ENCODE data around the gene THRAP3.
A peak's percentile ranks its signal among the peaks of the same experiment; 100 is the strongest.

The THRAP3 gene

GRCh38 chr1:36301220-36301619 is 77.0 kb downstream of the THRAP3 start:
- DNase-seq (ENCODE audit: low spot score), result no peak

- DNase-seq (ENCODE audit: low spot score), result no peak
Measured at GRCh38 chr1:36303244-36303643, 79.0 kb downstream of the THRAP3 start.

GRCh38 chr1:36303650-36304360 is 79.6 kb downstream of the THRAP3 start:
- no peak for DNase-seq (ENCODE audit: low spot score)

GRCh38 chr1:36304521-36304920 is 80.3 kb downstream of the THRAP3 start:
- DNase-seq (ENCODE audit: low spot score), result no peak

GRCh38 chr1:36304970-36305914 is 81.0 kb downstream of the THRAP3 start:
- no peak for DNase-seq (ENCODE audit: low spot score)

- no peak for DNase-seq (ENCODE audit: low spot score)
Measured at GRCh38 chr1:36305915-36306209, 81.6 kb downstream of the THRAP3 start.

DNA sequence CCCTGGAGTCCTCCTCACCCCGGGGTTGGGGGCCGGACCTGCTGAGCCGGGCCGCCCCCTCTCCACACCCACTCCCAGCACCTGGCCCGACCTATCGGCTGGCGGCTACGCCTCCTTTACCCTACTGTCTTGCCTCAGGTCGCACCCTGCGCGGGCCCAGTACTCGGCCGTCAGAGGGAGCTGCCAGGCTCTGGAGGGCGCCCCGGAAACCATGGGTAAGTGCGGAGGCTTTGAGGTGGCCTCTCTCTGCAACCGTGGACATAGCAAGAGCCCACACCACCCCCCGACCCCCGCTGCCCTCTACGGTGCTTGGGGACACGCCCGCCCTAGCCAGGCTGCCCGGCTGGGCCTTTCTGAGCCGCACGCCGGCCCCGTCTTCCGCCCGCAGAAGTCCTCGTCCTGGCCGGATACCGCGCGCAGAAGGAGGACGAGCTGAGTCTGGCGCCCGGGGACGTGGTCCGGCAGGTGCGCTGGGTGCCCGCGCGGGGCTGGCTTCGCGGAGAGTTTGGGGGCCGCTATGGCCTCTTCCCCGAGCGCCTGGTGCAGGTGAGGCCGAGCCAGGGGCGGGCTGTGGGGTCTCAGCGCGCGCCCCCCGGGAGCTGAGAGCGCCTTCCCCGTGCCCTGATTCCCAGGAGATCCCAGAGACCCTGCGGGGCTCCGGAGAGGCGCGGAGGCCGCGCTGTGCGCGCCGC is 82.1 kb downstream of the THRAP3 start, which contains the start of gene SH3D21:
TSS of gene SH3D21 (plus strand) at position 159 of the 692 bp plus-strand sequence. CDS start at position 212, 53 bp downstream.
- peak; percentile 36 for DNase-seq (ENCODE audit: low spot score)

DNA sequence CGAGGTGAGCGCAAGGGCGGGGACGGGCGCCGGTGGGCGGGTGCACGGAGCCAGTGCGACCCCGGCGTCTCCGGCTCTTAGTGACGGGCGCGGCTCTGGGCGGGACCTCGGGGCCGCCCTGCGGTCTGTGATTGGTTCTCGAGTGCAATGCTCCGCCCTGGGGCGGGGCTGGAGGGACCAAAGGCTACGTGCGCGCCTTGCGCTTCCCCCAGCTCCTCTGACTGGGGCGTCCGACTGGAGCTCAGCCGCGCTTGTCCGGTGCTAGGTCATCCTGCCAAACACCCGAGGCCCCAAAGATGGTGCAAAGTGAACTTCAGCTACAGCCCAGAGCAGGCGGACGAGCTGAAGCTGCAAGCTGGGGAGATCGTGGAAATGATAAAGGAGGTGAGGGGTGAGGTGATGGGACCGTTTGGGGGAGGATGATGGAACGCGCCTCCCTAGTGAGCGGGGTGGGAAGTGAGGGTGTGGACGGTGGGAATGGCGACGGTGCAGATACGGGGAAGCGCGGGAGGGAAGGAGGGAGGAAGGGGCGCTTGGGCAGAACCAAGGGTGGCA is 82.7 kb downstream of the THRAP3 start:
- DNase-seq (ENCODE audit: low spot score), result peak; percentile 87

DNA sequence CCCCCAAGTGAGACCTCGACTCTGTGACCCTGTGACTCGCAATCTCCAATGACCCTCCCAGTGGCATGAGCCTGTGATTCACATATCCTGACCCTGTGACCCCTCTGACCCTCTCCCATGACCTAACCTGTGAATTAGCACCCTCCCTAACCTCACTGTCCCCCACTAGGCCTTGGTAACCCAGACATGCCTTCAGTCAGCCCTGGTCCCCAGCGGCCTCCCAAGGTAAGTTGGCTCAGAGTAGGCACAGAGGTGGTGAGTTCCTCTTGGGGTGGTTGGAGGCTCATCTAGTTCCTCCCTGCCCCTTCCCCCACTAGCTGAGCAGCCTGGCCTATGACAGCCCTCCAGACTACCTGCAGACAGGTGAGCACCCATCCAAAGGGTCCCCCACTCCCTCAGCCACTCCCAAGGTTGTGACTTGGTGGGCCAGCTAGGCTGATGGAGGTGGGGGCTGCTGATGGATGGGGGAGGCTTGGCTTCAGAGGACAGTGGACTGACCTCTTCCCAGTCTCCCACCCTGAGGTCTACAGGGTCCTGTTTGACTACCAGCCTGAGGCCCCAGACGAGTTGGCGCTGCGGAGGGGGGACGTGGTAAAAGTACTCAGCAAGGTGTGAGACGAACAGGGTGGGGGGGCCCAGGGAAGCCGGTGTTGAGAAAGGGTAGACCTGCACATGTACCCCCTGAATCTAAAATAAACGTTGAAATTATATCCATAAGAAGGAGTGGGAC is 83.5 kb downstream of the THRAP3 start:
- no peak for DNase-seq (ENCODE audit: low spot score)

- DNase-seq (ENCODE audit: low spot score), result no peak
Measured at GRCh38 chr1:36309397-36309796, 85.2 kb downstream of the THRAP3 start.

- no peak for DNase-seq (ENCODE audit: low spot score)
Measured at GRCh38 chr1:36320291-36320761, 96.1 kb downstream of the THRAP3 start.

GRCh38 chr1:36320767-36321118 is 96.5 kb downstream of the THRAP3 start:
- DNase-seq (ENCODE audit: low spot score), result no peak

- peak; percentile 42 for DNase-seq (ENCODE audit: low spot score)
Measured at GRCh38 chr1:36321119-36321951, 97.1 kb downstream of the THRAP3 start.

DNA sequence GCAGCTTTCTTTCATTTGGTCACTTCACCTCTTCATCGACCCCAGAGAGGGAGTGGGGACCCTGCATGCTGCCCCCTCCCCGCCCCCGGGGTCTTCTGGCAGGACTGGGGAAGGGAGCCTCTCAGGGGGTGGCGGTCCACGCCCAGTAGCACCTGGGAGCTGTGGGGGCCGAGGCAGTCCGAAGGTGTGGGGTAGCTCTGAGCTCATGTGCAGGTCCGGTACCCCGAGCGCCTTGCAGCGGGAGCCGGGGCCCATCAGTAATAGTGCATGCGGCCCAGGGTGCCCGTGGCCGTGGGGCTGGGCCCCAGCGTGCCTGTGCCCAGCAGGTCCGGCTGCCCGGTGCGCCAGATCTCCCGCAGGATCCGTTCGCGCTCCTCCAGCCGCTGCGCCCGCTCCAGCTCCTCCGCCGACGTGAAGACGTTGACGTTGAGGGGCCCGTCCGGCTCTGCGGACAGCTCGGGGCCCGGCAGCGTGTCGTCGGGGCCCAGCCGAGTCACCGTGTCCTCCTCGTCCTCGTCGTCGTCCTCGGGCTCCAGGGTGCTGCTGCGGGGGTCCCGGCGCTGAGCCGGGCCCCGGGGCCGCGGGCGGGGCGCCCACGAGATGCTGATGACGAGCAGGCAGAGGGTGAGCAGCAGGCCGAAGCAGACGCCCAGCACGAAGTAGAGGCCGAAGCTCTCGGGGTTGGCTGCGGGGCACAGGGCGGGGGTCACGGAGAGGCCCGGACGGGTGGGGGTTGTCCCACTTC is 98.0 kb downstream of the THRAP3 start:
- no peak for DNase-seq (ENCODE audit: low spot score)

GRCh38 chr1:36322786-36323635 is 98.8 kb downstream of the THRAP3 start:
- peak; percentile 53 for DNase-seq (ENCODE audit: low spot score)

- peak; percentile 49 for DNase-seq (ENCODE audit: low spot score)
Measured at GRCh38 chr1:36323636-36324352, 99.6 kb downstream of the THRAP3 start, which contains the start of gene EVA1B. TSS of gene EVA1B (minus strand) at chr1:36323645. CDS start at chr1:36323037, 608 bp downstream.

GRCh38 chr1:36324353-36324703 is 100.1 kb downstream of the THRAP3 start:
- DNase-seq (ENCODE audit: low spot score), result no peak

- no peak for DNase-seq (ENCODE audit: low spot score)
Measured at GRCh38 chr1:36326499-36326898, 102.3 kb downstream of the THRAP3 start.
